Retinal pigment epithelial cell (primary cell): Measurements from ENCODE around the gene SELENOK.

Experiments
- DNase-seq: peaks from one replicate; pipeline ENCODE4 v3.0.0-alpha.2; 2010; ENCODE audit warnings: low read depth
- H3K4me3 ChIP-seq: 2 replicates; pipeline ENCODE4 v1.5.1; 2011; ENCODE audit warnings: mild to moderate bottlenecking, low read length, control low read depth, moderate library complexity
- TF ChIP-seq, protein P1 (sequence below): conservative IDR thresholded peaks from 2 replicates; pipeline ENCODE4 v1.5.1; 2011; ENCODE audit warnings: low read depth, low read length, control low read depth, inconsistent platforms

SELENOK gene

DNA sequence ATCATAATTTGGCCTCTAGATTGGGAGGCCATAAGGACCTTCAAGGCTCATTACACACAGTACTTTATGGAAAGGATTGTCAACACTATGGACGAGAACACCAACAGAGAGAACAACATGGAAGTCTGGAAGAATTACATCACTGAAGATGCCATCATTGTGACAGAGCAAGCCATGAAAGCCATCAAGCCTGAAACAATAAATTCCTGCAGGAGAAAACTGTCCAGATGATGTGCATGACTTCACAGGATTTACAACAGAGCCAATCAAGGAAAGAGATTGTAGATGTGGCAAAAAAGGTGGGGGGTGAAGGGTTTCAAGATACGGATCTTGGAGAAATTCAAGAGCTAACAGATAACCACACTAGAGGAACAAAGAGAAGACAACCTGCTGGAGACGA, 29.4 kb downstream of the SELENOK start:
- TF ChIP-seq, protein P1, sequence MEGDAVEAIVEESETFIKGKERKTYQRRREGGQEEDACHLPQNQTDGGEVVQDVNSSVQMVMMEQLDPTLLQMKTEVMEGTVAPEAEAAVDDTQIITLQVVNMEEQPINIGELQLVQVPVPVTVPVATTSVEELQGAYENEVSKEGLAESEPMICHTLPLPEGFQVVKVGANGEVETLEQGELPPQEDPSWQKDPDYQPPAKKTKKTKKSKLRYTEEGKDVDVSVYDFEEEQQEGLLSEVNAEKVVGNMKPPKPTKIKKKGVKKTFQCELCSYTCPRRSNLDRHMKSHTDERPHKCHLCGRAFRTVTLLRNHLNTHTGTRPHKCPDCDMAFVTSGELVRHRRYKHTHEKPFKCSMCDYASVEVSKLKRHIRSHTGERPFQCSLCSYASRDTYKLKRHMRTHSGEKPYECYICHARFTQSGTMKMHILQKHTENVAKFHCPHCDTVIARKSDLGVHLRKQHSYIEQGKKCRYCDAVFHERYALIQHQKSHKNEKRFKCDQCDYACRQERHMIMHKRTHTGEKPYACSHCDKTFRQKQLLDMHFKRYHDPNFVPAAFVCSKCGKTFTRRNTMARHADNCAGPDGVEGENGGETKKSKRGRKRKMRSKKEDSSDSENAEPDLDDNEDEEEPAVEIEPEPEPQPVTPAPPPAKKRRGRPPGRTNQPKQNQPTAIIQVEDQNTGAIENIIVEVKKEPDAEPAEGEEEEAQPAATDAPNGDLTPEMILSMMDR = no peak
- H3K4me3 ChIP-seq = no peak overlapping the region
- no peak for DNase-seq

DNA sequence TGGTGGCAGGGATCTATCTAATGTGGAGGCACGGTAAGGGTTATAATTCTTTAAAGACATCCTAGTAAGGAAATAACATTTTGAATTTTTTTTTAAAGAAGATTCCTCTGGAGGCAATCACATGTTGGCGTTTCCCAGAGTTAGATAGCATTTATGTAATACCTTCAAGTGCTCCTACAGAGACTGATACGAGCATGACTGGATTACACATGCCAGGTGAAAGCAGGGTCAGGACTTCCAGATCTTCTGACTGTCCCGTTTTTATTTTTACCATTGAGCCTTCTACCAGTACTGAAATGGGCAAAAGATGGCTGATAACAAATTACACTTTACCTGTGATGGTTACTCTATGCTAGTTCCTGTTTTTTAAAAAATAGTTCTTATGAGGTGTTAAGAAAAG, 31.5 kb downstream of the SELENOK start:
- DNase-seq = no peak
- no peak overlapping the region for H3K4me3 ChIP-seq
- TF ChIP-seq, protein P1 = no peak

DNA sequence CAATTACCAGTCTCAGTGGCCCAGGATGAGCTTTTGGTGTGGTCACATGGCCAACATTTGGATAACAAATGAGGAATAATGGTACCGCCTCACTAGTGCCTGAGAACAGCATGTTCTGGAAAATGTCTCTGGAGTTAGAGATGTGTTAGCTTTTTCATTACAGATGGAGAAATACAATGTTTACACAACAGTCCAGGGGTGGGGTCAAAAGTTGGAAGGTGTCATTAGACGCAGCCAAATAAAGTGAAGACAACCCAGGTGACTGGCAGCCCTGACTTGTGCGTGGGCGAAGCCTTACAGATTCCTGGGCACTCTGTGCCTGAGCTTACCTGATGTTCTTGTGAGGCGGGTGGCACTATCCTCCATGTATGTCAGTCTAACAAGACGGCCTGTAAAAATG, 32.5 kb downstream of the SELENOK start:
- TF ChIP-seq, protein P1 = no peak
- no peak overlapping the region for H3K4me3 ChIP-seq
- no peak for DNase-seq

- H3K4me3 ChIP-seq = no peak overlapping the region
- TF ChIP-seq, protein P1 = no peak
- DNase-seq = no peak
Observed at GRCh38 chr3:53858096-53858741, 33.4 kb downstream of the SELENOK start.

- DNase-seq = no peak
- TF ChIP-seq, protein P1 = no peak
- no peak overlapping the region for H3K4me3 ChIP-seq
Observed at GRCh38 chr3:53856964-53857363, 34.7 kb downstream of the SELENOK start.

- TF ChIP-seq, protein P1 = no peak
- H3K4me3 ChIP-seq = no peak overlapping the region
- DNase-seq = no peak
Observed at GRCh38 chr3:53850895-53851294, 40.8 kb downstream of the SELENOK start.

DNA sequence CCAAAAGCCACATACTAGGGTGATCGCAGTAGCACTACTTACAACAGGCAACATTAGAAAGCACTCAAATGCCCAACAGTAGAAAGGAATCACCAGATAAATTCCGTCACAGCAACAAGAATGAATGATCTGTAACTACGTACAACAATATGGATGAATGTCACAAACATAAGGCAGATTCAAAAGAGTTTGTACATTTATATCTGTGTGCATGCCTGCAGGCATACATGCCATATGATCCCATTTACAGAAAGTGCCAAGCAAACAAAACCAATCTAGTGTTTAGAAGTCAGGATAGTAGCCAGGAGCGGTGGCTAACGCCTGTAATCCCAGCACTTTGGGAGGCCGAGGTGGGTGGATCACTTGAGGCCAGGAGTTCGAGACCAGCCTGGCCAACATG, 41.7 kb downstream of the SELENOK start:
- no peak for DNase-seq
- no peak overlapping the region for H3K4me3 ChIP-seq
- TF ChIP-seq, protein P1 = no peak
